NCI-H2196 (cell line): Measurements from ENCODE around the gene ZNF689.

ENCODE experiments used
- DNase-seq: peaks from one replicate; lab custom pipeline; 2025; ENCODE audit not compliant: unreplicated experiment; lab: John Stamatoyannopoulos, UW

Gene ZNF689

GRCh38 chr16:30609926-30610839 is at the start of gene ZNF689:
TSS of gene ZNF689 (minus strand) at chr16:30610389. CDS start at chr16:30610041, 348 bp downstream.
- DNase-seq: peak; percentile 97

- DNase-seq: peak; percentile 96
Observed at GRCh38 chr16:30658731-30659506, 48.7 kb upstream of the ZNF689 start.

GRCh38 chr16:30657866-30658730 is 47.9 kb upstream of the ZNF689 start, which contains the start of gene FBRS:
TSS of gene FBRS (plus strand) at chr16:30658431. CDS start at chr16:30659519, 1,088 bp downstream.
- peak; percentile 99 for DNase-seq

GRCh38 chr16:30656974-30657865 is 47.0 kb upstream of the ZNF689 start:
- DNase-seq: no peak

GRCh38 chr16:30656388-30656787 is 46.2 kb upstream of the ZNF689 start:
- no peak for DNase-seq

- DNase-seq: no peak
Observed at GRCh38 chr16:30655815-30656347, 45.7 kb upstream of the ZNF689 start.

- DNase-seq: no peak
Observed at GRCh38 chr16:30654856-30655255, 44.7 kb upstream of the ZNF689 start.

GRCh38 chr16:30652718-30653117 is 42.5 kb upstream of the ZNF689 start:
- DNase-seq: no peak

- DNase-seq: no peak
Observed at GRCh38 chr16:30652005-30652296, 41.8 kb upstream of the ZNF689 start.

GRCh38 chr16:30651124-30652004 is 41.2 kb upstream of the ZNF689 start:
- peak; percentile 71 for DNase-seq

- peak; percentile 99 for DNase-seq
Observed at GRCh38 chr16:30650369-30651123, 40.4 kb upstream of the ZNF689 start, which contains the start of gene PRR14. TSS of gene PRR14 (plus strand) at chr16:30650960. CDS start at chr16:30651646, 686 bp downstream.

- DNase-seq: no peak
Observed at GRCh38 chr16:30649725-30650368, 39.7 kb upstream of the ZNF689 start.

GRCh38 chr16:30647274-30647571 is 37.0 kb upstream of the ZNF689 start:
- DNase-seq: no peak

- no peak for DNase-seq
Observed at GRCh38 chr16:30645727-30646126, 35.5 kb upstream of the ZNF689 start.

GRCh38 chr16:30644334-30644830 is 34.2 kb upstream of the ZNF689 start:
- peak; percentile 24 for DNase-seq

- DNase-seq: no peak
Observed at GRCh38 chr16:30641378-30641982, 31.3 kb upstream of the ZNF689 start.

GRCh38 chr16:30637944-30638343 is 27.8 kb upstream of the ZNF689 start:
- DNase-seq: peak; percentile 49
